Panc1 (cell line): ENCODE measurements around the gene ACTRT2. TPM values are rescaled to one million over a fixed set of nuclear protein-coding genes. Genes with fewer than 3 reads are reported as not detected.

Experiments used
- ATAC-seq: fragments of 200-7000 bp; cut with Tn5 transposase; 2 replicates; pipeline ENCODE4 v1.9.1; 2020; ENCODE audit warnings: mild to moderate bottlenecking, moderate library complexity
- BruUV-seq: library from RNA; stranded (reverse); fragments of 400-500 nt; replicated peaks from 2 replicates; lab custom pipeline; 2021; lab: Mats Ljungman, UMichigan
- CTCF ChIA-PET: fragments of 300-600 bp; sonication (Branson Sonifier 250); formaldehyde crosslinking; loops from one replicate; lab custom pipeline; 2022; ENCODE audit warnings: antibody characterized with exemption; lab: Charles Lee
- POLR2A ChIA-PET: fragments of 300-600 bp; sonication (Branson Sonifier 250); formaldehyde crosslinking; loops from one replicate; lab custom pipeline; 2022; ENCODE audit warnings: antibody characterized with exemption; lab: Charles Lee
- DNase-seq: peaks from one replicate; pipeline ENCODE4 v3.0.0-alpha.2; 2010; ENCODE audit warnings: low read depth, low spot score
- H3K27ac ChIP-seq: 2 replicates; pipeline ENCODE4 v1.5.1; 2011; ENCODE audit warnings: mild to moderate bottlenecking, low read length, inconsistent platforms
- H3K27me3 ChIP-seq: fragments of 200-500 bp; sonication (Bioruptor generic); 2 replicates; pipeline ENCODE4 v1.6.0; 2014; ENCODE audit warnings: low read length, inconsistent platforms; ENCODE audit not compliant: control insufficient read depth, insufficient read depth
- H3K36me3 ChIP-seq: fragments of 200-500 bp; sonication (Bioruptor generic); 2 replicates; pipeline ENCODE4 v1.5.1; 2014; ENCODE audit warnings: inconsistent platforms, mild to moderate bottlenecking, low read length, moderate library complexity; ENCODE audit not compliant: control insufficient read depth, insufficient read depth
- H3K4me1 ChIP-seq: 2 replicates; pipeline ENCODE4 v1.5.1; 2011; ENCODE audit warnings: inconsistent platforms, mild to moderate bottlenecking, low read length, moderate library complexity; ENCODE audit not compliant: control insufficient read depth, insufficient read depth
- H3K4me3 ChIP-seq, 2 experiments: 2 replicates each; pipeline ENCODE4 v1.5.1; 2011 to 2012; ENCODE audit warnings: low read depth in 2 of 2, low read length in 2 of 2, mild to moderate bottlenecking in 2 of 2, inconsistent platforms in 1 of 2, moderate library complexity in 1 of 2
- H3K9me3 ChIP-seq: fragments of 200-500 bp; sonication (Bioruptor generic); 2 replicates; pipeline ENCODE4 v1.5.1; 2014; ENCODE audit warnings: low read depth, mild to moderate bottlenecking, inconsistent platforms, low read length, moderate library complexity; ENCODE audit not compliant: control insufficient read depth, insufficient read depth
- CTCF ChIP-seq: fragments of 450-650 bp; IDR thresholded peaks from 2 replicates; pipeline ENCODE4 v1.5.1; 2017; ENCODE audit warnings: mild to moderate bottlenecking
- POLR2AphosphoS5 ChIP-seq: IDR thresholded peaks from 2 replicates; pipeline ENCODE4 v1.6.1; 2012; ENCODE audit warnings: mild to moderate bottlenecking, low read depth, low read length, moderate library complexity
- REST ChIP-seq, 2 experiments: IDR thresholded peaks; 2 replicates each; pipeline ENCODE4 v1.6.1; 2011 to 2012; ENCODE audit warnings: low read depth in 2 of 2, control low read depth in 1 of 2, low read length in 1 of 2, mild to moderate bottlenecking in 1 of 2, moderate library complexity in 1 of 2; ENCODE audit not compliant: insufficient read depth in 1 of 2
- SIN3A ChIP-seq: IDR thresholded peaks from 2 replicates; pipeline ENCODE4 v1.6.1; 2012; ENCODE audit warnings: low read depth, mild to moderate bottlenecking, low read length, moderate library complexity, borderline replicate concordance; ENCODE audit not compliant: insufficient read depth
- TCF7L2 ChIP-seq: IDR thresholded peaks from 2 replicates; pipeline ENCODE4 v1.6.1; 2011; ENCODE audit warnings: mild to moderate bottlenecking, low read depth, low read length, inconsistent platforms
- in situ Hi-C: cut with HindIII; loops from 2 replicates; pipeline ENCODE4 v1.10.0; 2016; ENCODE audit warnings: low sequenced_read_pairs, low pct_unique_long_range_greater_than_20kb
- intact Hi-C: fragments of 100-400 bp; cut with micrococcal nuclease; formaldehyde crosslinking; loops from one replicate; pipeline ENCODE4 v1.10.0; 2022; ENCODE audit not compliant: unreplicated experiment
- total RNA-seq: library from RNA; stranded (reverse); gene quantifications from one replicate; pipeline ENCODE4 v1.2.1, GENCODE V29; 2021; ENCODE audit not compliant: unreplicated experiment

ACTRT2 gene
- total RNA-seq, 1 experiment from 2014 or later = not detected

- Histone ChIP-seq H3K4me1 (no peaks in the 10 kb centered on the region; the same call in 1 of the 2 replicates), H3K27me3 (peaks cover 21% of the 10 kb centered on the region), H3K9me3 (no peaks in the 10 kb centered on the region), H3K4me3 (no peak overlapping the region), H3K36me3 (no peaks in the 10 kb centered on the region), H3K27ac (no peak overlapping the region)
- intact Hi-C loops = loop anchor here (10.0 kb wide), 1 partner anchor 556 kb away; no protein-coding TSS in a partner anchor
- ChIA-PET CTCF (no interaction called here), POLR2A (no interaction called here)
- ATAC-seq = no peak
- in situ Hi-C loops = no loop called here
- BruUV-seq = no TSS peak
- TF ChIP-seq POLR2AphosphoS5 = no peak
- TF ChIP-seq CTCF = no peak
- no peak for TF ChIP-seq REST (IDR thresholded peaks at IDR 0.05; ENCODE audit: insufficient read depth in 1 of 2, low read depth in 2 of 2, low read length in 1 of 2)
- no peak for TF ChIP-seq TCF7L2
- no peak for TF ChIP-seq SIN3A
- no peak for DNase-seq
These were observed 29.3 kb downstream of the ACTRT2 start for GRCh38 chr1:3050603-3051002.

GRCh38 chr1:3051270-3052268, 30.3 kb downstream of the ACTRT2 start:
- DNase-seq (no peak), ATAC-seq (no peak)
- Histone ChIP-seq H3K4me1 (no peaks in the 10 kb centered on the region; the same call in 1 of the 2 replicates), H3K27me3 (peaks cover 14% of the 10 kb centered on the region), H3K9me3 (no peaks in the 10 kb centered on the region), H3K27ac (no peak overlapping the region), H3K4me3 (no peak overlapping the region), H3K36me3 (no peaks in the 10 kb centered on the region)
- ChIA-PET CTCF (no interaction called here), POLR2A (no interaction called here)
- intact Hi-C loops (loop anchor here (10.0 kb wide), 1 partner anchor 557 kb away; no protein-coding TSS in a partner anchor), in situ Hi-C loops (no loop called here)
- no peak for TF ChIP-seq TCF7L2
- no peak for TF ChIP-seq REST (IDR thresholded peaks at IDR 0.05; ENCODE audit: insufficient read depth in 1 of 2, low read depth in 2 of 2, low read length in 1 of 2)
- no peak for TF ChIP-seq SIN3A
- TF ChIP-seq POLR2AphosphoS5 = no peak
- TF ChIP-seq CTCF = no peak
- no TSS peak for BruUV-seq
